IPS DF 19.7 (cell line): ENCODE results near the gene COX5A.

Experiments
- DNase-seq: peaks from one replicate; pipeline ENCODE4 v3.0.0-alpha.2; 2013; ENCODE audit warnings: low read depth, low spot score

The COX5A gene

GRCh38 chr15:74873036-74873755 lies 64.7 kb downstream of the COX5A start, which contains the start of gene SCAMP2:
SCAMP2 (minus strand) TSS chr15:74873365; CDS start chr15:74873255, 110 bp downstream.
- DNase-seq: peak; percentile 93

GRCh38 chr15:74872702-74873035 lies 65.2 kb downstream of the COX5A start:
- DNase-seq: no peak

- no peak for DNase-seq
Observed at GRCh38 chr15:74870436-74871215, 67.2 kb downstream of the COX5A start.
